Measurements from ENCODE around the gene RAB11FIP4.

Gene RAB11FIP4

DNA sequence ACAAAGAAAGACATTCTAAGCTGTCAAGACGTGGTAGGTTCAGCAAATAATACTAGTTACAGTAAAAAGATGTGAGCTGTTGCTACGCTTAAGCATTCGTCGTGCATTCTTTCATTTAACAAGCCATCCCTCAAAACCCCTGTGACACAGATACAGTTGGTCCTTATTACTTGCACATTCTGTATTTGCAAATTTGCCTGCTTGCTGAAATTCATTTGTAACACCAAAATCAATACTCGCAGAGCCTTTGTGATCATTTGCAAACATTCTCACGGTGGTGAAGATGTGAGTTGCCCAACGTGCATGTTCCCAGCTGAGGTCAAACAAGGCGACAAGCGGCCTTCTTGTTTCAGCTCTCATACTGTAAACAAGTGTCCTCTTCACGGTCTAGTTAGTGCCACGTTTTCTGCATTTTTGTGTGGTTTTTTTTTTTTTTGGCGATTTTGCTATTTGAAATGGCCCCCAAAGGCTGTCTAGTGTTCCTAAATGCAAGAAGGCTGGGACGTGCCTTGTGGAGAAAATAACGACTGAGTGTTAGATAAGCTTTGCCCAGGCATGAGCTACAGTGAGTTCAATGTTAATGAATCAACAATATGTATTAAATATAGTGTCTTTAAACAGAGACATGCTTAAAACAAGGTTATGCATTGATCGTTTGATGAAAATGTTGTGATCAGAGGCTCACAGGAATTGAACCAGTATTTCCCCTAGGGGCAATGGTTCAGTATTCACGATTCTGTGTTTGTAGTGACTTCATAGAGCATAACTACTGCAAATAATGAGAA, 84.1 kb downstream of the RAB11FIP4 start (continued):
- TF ChIP-seq, protein P1, sequence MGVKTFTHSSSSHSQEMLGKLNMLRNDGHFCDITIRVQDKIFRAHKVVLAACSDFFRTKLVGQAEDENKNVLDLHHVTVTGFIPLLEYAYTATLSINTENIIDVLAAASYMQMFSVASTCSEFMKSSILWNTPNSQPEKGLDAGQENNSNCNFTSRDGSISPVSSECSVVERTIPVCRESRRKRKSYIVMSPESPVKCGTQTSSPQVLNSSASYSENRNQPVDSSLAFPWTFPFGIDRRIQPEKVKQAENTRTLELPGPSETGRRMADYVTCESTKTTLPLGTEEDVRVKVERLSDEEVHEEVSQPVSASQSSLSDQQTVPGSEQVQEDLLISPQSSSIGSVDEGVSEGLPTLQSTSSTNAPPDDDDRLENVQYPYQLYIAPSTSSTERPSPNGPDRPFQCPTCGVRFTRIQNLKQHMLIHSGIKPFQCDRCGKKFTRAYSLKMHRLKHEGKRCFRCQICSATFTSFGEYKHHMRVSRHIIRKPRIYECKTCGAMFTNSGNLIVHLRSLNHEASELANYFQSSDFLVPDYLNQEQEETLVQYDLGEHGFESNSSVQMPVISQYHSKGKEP (tag by site-specific recombination; IDR thresholded peaks at IDR 0.05) = no peak
- TF ChIP-seq ZNF558 (tag by site-specific recombination; IDR thresholded peaks at IDR 0.05) (no peak), GLI4 (tag by site-specific recombination; IDR thresholded peaks at IDR 0.05) (no peak), ZNF707 (tag by site-specific recombination; IDR thresholded peaks at IDR 0.05) (no peak), SALL2 (tag by site-specific recombination; IDR thresholded peaks at IDR 0.05; ENCODE audit: borderline replicate concordance) (no peak)
- TF ChIP-seq, protein P2, sequence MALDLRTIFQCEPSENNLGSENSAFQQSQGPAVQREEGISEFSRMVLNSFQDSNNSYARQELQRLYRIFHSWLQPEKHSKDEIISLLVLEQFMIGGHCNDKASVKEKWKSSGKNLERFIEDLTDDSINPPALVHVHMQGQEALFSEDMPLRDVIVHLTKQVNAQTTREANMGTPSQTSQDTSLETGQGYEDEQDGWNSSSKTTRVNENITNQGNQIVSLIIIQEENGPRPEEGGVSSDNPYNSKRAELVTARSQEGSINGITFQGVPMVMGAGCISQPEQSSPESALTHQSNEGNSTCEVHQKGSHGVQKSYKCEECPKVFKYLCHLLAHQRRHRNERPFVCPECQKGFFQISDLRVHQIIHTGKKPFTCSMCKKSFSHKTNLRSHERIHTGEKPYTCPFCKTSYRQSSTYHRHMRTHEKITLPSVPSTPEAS (tag by site-specific recombination; IDR thresholded peaks at IDR 0.05) = no peak

DNA sequence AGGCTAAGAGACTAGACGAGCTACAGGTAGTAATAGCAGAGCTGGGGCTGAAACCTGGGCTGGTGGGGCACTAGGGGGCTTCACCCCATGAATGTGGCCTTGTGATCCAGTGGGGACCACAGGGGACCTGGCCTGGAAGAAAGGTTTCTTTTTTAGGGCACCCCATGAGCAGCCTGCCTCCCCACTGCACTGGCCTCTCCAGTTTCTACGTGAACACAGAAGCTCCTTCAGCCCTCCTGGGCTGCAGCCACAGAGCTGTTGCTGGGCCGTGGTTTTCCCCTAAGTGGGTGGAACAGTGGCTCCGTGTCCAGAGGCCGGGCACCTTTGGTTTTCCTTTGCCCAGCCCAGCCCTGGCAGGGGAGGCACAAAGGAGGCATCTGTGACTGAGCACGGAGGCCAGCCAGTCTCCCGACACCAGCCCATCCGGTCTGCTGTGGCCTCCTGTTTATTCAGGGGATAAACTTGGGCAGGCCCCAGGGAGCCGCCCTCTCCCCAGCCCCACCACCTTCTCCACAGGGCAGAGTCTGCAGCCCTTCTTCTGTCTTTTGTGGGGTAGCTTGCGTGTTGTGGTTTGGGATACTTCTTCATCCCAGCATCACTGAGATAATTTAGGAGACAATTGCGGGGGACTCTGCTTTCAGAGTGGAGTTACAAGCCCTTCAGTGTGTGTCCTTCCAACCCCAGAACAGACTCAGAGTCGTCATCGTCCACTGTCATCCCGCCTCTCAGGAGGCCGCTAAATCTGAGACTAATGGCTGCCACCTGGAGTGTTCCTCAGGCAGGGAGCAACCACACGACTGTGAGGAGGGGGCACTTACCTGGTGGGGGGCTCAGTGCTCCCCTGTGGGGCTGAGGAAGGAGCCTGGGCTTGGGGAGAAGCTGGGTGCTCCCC, 85.3 kb downstream of the RAB11FIP4 start:
- POLR2A ChIA-PET = interaction anchor here (1.1 kb wide), 1 partner anchor 11 kb away, joined by 4 read pairs; no protein-coding TSS in a partner anchor
- Histone ChIP-seq H3K36me3 (ENCODE audit: control insufficient read depth in 2 of 2, insufficient read depth in 1 of 2, low read length in 2 of 2) (no peaks in the 10 kb centered on the region), H3K9me3 (ENCODE audit: control insufficient read depth, insufficient read depth, low read depth, low read length) (no peaks in the 10 kb centered on the region), H3K4me1 (ENCODE audit: control insufficient read depth, insufficient read depth, low read length) (no peaks in the 10 kb centered on the region), H3K27ac (ENCODE audit: extremely low read depth, low read depth, low read length) (no peak overlapping the region), H3K4me3 (ENCODE audit: low read depth, low read length) (no peak overlapping the region)
- CTCF ChIA-PET = no interaction called here
- TF ChIP-seq ZNF48 (tag by site-specific recombination; IDR thresholded peaks at IDR 0.05) (no peak), REPIN1 (tag by site-specific recombination; IDR thresholded peaks at IDR 0.05; ENCODE audit: low read depth) (no peak), ZNF16 (tag by site-specific recombination; IDR thresholded peaks at IDR 0.05; ENCODE audit: low read depth) (no peak), ZNF174 (tag by site-specific recombination; IDR thresholded peaks at IDR 0.05) (no peak), ZNF560 (tag by site-specific recombination; IDR thresholded peaks at IDR 0.05; ENCODE audit: borderline replicate concordance) (no peak), ZNF335 (tag by site-specific recombination; conservative IDR thresholded peaks at IDR 0.05) (no peak), ZIC2 (tag by site-specific recombination; IDR thresholded peaks at IDR 0.05) (peak; percentile 97), TRIM28 (IDR thresholded peaks at IDR 0.05; ENCODE audit: borderline replicate concordance, low read length) (no peak)

DNA sequence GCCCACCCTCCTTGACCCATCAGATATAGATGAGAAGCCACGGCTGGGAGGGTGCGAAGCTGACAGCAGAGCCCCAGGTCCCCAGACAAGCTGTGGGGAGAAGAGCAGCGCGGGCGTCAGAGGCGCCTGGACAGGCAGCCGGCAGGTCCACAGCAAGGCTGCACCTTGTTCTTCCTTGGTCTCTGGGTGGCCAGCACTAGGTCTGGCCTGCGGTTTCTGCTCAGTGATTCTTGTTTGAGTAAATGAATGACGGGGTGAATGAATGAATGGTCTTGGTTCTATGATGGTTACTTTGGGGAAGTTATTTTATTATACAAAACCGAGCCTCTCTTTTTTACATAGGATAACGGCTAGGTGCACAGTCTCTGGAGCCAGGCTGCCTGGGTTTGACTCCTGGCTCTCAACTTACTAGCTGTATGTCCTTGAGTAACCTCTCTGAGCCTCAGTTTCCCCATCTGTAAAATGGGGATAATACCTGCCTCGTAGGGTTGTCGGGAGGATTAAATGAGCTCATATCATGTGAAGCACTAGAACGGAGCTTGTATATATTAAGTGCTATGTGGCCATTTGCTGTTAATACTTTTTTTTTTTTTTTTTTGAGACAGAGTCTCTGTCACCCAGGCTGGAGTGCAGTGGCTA, 86.1 kb downstream of the RAB11FIP4 start:
- CTCF ChIA-PET = interaction anchor here (0.6 to 1.2 kb wide), 3 partner anchors 48 to 647 kb away, joined by 3 to 4 read pairs (median 4); no protein-coding TSS in a partner anchor
- Histone ChIP-seq H3K27ac (ENCODE audit: extremely low read depth, low read depth, low read length) (no peak overlapping the region), H3K36me3 (ENCODE audit: control insufficient read depth in 2 of 2, insufficient read depth in 1 of 2, low read length in 2 of 2) (no peaks in the 10 kb centered on the region), H3K4me1 (ENCODE audit: control insufficient read depth, insufficient read depth, low read length) (no peaks in the 10 kb centered on the region), H3K4me3 (ENCODE audit: low read depth, low read length) (no peak overlapping the region), H3K9me3 (ENCODE audit: control insufficient read depth, insufficient read depth, low read depth, low read length) (no peaks in the 10 kb centered on the region)
- POLR2A ChIA-PET = no interaction called here
- TF ChIP-seq ZNF571 (tag by site-specific recombination; IDR thresholded peaks at IDR 0.05) (no peak), MEIS1 (CRISPR knock-in tag; IDR thresholded peaks at IDR 0.05; ENCODE audit: borderline replicate concordance) (no peak), ZNF140 (tag by site-specific recombination; IDR thresholded peaks at IDR 0.05) (no peak), ZNF473 (tag by site-specific recombination; IDR thresholded peaks at IDR 0.05) (no peak)
- TF ChIP-seq, protein P3, sequence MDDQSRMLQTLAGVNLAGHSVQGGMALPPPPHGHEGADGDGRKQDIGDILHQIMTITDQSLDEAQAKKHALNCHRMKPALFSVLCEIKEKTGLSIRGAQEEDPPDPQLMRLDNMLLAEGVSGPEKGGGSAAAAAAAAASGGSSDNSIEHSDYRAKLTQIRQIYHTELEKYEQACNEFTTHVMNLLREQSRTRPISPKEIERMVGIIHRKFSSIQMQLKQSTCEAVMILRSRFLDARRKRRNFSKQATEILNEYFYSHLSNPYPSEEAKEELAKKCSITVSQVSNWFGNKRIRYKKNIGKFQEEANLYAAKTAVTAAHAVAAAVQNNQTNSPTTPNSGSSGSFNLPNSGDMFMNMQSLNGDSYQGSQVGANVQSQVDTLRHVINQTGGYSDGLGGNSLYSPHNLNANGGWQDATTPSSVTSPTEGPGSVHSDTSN (CRISPR knock-in tag; IDR thresholded peaks at IDR 0.05) = no peak
- TF ChIP-seq, protein P4, sequence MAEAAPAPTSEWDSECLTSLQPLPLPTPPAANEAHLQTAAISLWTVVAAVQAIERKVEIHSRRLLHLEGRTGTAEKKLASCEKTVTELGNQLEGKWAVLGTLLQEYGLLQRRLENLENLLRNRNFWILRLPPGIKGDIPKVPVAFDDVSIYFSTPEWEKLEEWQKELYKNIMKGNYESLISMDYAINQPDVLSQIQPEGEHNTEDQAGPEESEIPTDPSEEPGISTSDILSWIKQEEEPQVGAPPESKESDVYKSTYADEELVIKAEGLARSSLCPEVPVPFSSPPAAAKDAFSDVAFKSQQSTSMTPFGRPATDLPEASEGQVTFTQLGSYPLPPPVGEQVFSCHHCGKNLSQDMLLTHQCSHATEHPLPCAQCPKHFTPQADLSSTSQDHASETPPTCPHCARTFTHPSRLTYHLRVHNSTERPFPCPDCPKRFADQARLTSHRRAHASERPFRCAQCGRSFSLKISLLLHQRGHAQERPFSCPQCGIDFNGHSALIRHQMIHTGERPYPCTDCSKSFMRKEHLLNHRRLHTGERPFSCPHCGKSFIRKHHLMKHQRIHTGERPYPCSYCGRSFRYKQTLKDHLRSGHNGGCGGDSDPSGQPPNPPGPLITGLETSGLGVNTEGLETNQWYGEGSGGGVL (tag by site-specific recombination; IDR thresholded peaks at IDR 0.05) = no peak
- TF ChIP-seq, protein P5, sequence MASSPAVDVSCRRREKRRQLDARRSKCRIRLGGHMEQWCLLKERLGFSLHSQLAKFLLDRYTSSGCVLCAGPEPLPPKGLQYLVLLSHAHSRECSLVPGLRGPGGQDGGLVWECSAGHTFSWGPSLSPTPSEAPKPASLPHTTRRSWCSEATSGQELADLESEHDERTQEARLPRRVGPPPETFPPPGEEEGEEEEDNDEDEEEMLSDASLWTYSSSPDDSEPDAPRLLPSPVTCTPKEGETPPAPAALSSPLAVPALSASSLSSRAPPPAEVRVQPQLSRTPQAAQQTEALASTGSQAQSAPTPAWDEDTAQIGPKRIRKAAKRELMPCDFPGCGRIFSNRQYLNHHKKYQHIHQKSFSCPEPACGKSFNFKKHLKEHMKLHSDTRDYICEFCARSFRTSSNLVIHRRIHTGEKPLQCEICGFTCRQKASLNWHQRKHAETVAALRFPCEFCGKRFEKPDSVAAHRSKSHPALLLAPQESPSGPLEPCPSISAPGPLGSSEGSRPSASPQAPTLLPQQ (tag by site-specific recombination; IDR thresholded peaks at IDR 0.05) = no peak

All from HEK293 (cell line).